NCI-H128 (cell line): Measurements from ENCODE around the gene TUBB1.

ENCODE experiments used
- DNase-seq: peaks from one replicate; lab custom pipeline; 2025; ENCODE audit not compliant: unreplicated experiment; lab: John Stamatoyannopoulos, UW

Gene TUBB1

DNA sequence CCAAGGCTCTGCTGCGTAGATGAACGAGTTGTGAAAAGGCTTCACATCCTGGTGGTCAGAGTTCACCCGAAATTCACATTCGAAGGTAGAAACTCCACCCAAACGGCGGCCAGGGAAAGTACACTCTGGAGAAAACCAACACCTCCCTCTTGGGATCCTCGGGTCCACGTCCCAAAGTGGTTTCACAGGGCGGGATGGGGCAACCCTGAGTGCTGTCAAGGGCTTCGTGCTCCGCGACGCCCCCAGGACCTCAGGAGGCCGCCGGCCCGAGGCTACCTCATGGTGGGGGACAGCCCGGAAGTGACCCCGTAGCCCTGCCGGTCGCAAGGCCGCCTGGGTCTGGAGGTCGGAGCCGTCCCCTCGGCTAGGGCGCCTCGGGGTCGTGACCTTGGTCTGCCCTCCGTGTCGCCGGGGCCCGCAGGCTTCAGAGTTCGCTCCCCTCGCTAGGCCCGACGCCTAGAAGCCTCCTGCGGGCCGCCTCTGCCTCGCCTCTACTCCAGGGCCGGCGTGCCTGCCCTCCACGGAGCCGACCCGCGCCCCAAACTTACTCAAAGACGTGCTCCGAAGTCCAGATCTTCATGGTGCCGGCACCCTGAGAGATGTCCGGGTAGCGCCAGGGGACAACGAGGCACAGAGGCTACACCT, 23.0 kb downstream of the TUBB1 start, which contains the start of gene PRELID3B:
Gene PRELID3B, minus strand, starts transcription at position 636 of the 645 bp plus-strand sequence. Its CDS starts 56 bp downstream, at position 580.
- no peak for DNase-seq

DNA sequence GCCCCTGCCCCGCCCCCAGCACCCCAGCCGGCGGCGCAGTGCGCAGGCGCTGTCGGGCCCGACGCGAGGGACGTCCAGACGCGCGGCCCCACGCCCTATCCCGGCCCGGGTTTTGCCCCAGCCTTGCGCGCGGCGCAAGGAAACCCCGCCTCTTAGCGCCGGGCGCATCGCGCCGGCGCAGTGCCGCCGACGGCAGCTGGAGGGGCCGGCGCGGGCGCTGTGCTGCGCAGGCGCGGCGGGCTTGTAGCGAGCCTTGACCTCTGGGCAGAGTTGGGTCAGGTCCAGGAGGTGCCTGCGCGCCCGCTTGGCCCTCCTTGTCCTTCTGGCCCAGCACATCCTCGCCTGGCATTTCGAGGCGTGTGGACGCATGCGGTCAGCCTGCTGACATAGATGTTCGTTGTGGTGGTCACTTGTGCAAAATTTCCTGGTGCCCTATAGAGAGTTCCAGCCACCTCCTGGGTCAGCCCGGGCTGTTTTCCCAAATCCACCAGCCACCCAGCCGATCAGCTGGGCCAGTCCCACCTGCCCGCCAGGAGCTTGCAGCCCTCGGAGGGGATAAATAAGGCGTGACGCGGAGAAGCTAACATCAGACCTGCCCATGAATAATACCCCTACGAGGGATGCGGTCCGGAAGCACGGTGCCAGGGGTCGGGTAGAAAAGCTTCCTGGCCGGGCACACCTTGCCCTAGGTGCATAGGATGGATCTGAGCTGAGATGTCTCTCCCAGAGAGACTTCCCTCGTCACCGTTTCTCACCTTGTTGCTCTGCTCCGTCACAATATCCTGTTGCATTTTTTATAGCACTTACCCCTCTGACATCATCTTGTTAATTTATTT, 23.8 kb downstream of the TUBB1 start:
- peak; percentile 81 for DNase-seq

DNA sequence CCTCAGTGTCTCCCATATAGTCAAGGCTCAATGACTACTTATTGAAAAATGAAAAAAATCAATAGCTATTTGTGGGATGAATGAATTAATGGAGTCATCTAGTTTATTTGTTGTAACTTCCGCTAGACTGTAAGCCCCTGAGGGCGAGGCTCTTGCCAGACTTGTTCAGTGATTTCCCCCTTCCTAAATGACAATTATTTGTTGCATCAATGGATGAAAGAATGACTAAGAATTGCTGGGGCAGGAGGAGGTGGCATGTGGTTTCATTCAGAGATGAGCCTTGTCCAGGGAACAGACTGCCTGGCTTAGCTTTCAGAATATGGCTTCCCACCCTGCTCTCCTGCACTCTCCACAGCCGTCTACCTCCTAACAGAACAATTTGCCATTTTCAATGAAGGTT, 24.5 kb downstream of the TUBB1 start:
- DNase-seq: no peak

DNA sequence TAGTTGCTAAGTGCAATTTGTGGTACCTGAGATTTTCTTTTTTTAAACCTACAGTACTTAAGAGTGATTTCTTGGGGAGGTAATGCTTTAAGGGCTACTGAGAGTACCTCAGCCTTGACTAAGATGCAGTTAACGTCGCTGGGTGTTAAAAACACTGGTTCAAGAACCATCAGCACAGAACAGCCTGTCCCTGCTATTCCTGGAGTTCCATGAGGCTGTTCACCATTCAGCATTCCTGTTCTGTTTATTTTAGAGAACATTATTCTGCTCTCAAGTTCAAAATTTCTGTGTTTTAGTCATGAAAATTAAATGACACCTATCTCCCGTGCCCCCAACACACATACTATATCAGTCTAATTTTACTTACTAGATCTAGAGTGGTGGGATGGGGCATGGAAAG, 25.1 kb downstream of the TUBB1 start:
- DNase-seq: no peak

DNA sequence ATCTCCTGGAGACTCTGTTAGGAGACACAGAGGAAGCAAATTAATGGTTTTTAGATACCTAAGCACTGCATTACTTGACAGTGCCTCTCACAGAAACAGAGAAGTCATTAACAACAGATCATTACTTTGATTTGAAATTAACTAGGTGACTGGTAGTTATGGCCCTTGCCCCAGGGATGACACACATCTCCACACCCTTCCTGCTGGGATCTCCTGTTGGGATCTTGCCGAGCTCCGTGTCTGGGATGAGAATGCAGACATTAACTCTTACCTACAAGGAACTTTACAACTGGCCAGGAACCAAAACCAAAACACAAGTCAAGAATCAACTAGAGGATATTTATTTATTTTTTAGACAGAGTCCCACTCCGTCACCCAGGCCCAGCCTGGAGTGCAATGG, 25.6 kb downstream of the TUBB1 start:
- no peak for DNase-seq

DNA sequence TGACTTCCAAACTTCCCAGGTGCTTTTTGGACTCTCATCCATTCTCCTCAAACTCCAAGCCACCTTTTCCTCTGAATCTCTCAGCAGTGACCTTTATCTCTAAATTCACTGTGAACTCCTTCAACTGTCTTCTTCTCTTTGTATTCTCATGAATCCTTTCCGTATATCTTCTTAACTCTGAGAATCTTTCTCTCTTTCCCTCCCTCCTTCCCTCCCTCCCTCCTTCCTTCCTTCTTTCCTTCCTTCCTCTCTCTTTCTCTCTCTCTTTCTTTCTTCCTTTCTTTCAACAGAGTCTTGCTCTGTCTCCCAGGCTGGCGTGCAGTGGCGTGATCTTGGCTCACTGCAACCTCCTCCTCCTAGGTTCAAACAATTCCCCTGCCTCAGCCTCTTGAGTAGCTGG, 27.6 kb downstream of the TUBB1 start:
- no peak for DNase-seq

DNA sequence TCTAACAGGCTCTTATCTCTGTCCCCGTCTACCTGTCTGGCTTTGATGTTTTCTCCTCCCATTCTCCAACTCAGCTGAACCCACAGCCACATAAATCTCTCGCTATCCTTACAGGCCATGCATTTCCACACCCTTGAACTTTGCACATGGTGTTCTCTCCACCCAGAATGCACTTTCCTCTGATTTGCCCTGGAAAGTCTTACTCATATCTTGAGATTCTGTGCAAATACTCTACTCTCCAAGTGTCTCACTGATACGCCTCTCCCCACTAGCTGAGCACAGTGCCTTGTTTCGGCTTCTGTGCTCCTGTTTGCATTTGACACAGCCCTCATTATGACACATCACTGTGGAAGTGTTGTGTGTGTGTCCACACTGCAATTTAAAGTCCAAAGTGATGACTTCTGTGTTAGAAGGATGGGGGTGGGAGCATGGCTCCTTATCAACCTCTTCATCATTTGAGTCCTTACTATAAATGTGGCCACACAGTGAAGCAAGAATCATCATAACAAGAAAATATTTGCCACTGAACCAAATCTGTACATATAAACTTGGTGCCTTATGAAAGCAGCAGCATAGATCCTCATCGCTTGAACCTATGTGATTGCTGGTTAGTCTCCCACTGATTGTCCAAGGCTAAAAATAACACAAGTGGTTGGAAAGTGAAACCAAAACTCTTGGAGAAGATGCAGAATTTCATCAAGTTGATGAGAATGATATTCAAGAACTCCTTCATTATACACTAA, 28.9 kb downstream of the TUBB1 start:
- no peak for DNase-seq

DNA sequence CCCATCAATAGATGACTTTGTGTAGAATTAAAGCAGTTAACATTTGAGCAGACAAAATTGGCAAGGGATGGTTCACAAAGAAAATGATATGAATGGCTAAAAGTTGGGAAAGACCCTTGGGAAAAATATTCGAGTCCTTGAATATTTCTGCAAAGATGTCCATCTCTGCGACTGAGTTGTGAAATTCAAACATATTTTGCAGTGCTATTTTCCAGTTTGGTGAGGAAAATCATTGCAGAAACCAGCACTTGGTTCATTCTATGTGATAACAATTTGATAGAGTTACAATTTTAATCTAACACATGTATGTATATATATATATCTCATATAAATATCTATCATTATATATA, 29.4 kb downstream of the TUBB1 start:
- no peak for DNase-seq

DNA sequence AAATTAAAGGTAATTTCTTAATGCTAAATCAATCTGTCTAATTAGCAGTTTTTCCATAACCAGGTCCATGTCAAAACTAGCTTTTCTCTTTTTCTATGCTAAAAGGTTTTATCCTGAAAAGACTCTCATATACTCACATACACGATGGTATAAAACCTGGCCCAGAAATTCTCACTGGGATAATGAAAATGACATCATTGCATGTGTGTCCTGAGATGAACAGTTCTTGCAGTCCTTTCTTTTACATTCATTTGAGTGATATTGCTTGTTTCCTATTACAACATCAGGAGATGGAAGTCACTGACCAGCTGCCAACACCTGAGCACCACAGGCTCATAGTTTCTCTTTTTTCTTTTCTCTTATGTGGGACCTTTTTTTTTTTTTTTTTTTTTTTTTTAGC, 31.2 kb downstream of the TUBB1 start:
- no peak for DNase-seq

DNA sequence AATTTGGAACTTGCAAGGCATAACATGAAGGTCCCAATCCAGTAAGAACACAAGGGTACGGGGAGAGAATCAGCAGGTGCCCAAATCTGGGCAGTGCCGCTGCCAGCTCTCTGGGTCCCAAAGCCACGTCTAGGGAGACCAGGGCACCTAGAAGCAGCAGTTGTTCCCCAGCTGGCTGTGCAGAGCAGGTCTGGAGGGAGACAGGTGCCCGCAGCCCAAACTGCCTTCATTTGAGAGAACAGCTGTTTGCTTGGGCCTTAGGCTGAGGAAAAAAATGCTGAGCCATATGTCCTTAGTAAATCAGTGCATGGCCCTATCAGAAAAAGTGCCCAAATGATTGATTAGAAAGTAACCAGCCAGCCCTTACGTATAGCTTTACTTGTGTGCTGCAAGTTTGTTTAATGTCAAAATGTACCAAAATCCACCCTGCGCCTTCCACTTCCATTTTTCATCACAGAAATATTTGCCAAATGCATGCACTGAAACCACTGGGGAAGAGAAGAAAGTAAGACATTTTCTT, 32.5 kb downstream of the TUBB1 start:
- DNase-seq: no peak

DNA sequence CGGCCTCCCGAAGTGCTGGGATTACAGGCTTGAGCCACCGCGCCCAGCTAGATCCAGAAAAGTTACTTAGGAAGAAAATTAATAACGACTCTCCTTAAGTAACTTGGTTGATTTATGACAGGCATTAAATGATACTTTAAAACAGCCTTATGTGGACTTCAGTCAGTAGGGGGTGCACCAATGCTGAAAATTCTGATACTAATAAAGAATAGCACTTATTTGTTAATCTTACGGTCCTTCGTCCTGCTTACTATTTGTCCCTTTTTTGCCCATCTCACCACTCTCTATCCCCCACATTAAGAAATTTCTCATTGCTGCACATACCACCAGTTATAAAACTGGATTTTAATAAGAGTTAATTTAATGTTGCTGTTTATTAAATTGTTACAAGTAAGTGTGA, 36.1 kb downstream of the TUBB1 start:
- DNase-seq: no peak

DNA sequence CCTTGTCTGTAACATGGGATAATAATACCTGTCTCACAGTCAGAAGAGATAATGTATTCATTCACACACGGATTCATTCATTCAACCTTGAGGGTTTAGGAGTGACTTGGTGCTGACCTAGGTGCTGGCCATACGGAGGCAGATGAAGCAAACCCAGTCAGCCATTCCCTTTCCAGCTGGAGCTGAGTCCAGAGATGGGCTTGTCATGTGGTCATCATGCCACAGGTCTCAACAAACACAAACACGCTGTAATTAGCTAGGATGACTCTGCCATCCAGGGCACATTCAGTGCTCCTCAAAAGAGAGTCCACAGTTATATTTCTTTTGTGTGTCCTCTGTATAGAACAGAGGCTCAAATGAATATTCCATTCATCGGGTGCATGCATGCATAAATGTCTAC, 42.9 kb downstream of the TUBB1 start:
- DNase-seq: no peak

DNA sequence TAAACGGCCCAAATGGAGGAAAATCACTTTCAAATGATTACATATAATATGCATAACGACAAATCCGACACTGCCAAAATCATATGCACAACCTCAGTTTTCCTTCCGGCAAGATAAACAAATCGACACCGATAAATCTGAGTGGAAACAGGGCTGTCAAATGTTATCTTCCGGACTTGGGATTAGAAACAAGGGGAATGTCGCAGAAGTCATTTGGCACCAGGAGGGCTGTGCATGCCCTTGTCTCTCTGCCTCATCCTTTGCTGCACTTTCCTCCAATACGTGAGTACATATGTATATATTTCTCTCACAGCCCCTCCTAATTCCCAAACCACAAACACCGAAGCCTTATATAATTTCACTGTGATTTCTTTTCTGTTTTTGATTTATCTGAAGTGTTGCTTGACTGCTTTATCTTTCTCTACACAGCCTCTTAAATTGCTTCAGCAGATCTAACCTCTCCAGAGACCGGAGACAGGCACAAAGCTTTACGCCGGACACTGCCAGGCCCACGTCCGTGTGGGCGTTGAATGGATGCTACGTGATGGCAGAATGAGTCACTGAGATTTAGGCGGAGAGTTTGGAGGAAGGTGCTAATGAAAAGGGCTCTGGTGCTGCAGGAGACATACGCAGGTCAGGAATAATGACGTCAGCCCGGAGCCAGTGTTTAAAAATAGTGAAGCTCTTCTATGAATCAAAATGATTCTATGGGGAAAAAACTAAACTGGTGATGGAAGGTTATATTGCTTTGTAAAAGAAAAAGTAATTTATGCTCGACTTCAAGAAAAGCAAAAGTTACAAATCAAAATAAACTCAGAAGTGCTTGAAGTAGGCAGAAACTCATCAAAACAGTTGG, 44.4 kb downstream of the TUBB1 start:
- DNase-seq: no peak

DNA sequence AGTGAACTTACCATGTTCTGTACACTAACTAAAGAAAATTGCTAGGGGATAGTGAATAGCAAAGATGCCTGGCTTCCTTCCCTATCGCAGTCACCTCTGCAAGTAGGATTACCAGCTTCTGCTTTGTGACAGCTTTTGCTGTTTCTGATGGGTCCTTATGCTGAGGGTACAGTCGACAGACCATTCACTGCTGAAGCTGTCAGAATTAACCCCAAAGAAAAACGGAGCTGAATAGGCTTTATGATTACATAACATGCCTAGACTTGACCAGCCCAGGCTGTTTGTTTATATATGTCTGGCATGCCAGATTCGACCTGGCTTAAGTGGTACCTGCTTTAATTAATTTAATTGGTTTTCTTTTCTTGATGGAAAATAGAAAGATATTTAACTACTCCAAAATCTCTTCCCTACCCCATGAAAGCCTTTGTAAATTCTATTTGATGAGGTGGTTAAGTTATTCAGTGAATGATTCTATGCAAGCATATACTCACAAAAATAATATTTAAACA, 45.0 kb downstream of the TUBB1 start:
- no peak for DNase-seq

DNA sequence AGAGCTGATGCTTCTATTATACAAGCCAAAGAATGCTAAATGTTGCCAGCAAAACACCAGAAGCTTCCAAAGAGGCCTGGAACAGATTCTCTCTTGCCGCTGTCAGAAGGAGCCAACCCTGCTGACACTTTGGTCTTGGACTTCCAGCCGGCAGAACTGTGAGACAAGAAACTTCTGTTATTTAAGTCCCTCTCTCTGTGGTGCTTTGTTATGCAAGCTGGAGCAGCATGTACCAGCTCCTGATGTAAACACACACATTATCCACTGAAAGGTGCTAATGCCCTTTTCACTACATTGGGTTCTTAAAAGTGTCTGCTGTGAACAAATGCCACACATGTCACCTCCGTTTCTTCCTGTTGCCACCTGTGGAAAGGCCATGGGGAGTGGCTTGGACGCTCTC, 49.3 kb downstream of the TUBB1 start:
- no peak for DNase-seq

DNA sequence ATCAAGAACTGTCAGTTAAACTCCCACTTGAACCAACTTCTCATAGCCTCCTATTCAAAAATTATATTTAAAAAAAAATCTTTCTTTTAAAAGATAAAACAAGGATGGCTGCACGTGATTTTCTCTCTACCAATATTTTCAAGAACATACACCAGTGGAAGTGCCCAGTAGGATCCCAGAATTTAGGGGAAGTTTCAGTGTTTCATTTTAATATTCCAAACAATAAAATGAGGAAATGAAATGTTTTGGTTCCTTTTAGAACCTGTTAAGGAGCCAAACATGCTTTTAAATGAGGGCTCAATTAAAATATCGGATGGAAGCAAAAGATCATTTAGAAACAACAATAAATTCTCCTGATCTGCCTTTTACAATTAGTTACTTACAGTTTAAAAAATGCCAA, 49.8 kb downstream of the TUBB1 start:
- no peak for DNase-seq

DNA sequence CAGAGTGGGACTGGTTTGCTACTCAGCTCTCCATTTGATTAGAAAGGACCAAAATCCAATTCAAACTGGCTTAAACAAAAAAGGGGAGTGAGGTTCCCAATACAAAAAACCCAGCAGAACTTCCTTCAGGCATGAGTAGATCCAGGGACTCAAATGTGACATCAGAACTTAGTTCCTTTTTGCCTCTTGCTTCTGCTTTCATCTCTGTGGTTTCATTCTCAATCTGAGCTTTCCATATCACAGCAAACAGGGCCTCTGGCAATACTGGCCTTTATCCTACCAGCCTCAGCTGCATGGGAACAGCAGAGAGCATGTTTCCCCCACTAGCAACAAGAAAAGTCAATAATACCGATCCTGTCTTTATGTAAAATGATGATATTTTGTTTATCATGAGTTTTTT, 52.0 kb downstream of the TUBB1 start:
- no peak for DNase-seq

DNA sequence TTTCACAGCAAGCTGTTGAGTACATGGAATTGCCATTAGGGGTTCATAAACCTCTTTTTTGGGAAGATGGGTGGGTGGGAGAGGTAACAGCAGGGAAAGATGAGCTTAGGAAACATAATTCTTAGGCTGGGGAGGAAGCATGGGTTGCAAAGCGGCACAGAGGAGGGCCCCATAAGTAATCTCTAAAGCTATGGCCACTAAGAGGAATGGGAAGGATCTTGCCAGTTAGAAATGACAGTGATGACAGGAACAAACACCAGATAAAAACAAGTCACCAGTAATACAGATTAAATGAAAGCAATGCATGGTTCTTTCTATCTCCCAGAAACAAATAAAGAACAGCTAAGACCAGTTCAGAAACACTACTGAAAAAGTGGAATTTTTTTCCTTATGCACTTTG, 54.4 kb downstream of the TUBB1 start:
- DNase-seq: no peak

DNA sequence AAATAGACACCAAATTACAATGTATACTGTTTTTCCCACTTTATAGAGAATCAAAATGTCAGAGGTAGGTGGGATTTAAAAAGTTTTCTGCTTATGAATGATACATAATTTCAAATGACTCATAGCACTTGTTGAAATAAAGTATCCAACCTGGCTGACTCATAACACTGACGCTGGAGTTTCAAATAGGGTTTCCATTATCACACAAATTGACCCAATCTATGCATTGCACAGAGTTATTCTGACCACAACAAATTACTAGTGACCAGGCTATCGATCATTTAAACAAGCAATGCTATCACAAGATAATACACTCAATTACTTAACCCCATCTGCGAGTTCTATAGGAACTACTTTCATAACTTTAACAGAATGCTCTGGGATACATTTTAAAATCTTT, 55.2 kb downstream of the TUBB1 start:
- no peak for DNase-seq

DNA sequence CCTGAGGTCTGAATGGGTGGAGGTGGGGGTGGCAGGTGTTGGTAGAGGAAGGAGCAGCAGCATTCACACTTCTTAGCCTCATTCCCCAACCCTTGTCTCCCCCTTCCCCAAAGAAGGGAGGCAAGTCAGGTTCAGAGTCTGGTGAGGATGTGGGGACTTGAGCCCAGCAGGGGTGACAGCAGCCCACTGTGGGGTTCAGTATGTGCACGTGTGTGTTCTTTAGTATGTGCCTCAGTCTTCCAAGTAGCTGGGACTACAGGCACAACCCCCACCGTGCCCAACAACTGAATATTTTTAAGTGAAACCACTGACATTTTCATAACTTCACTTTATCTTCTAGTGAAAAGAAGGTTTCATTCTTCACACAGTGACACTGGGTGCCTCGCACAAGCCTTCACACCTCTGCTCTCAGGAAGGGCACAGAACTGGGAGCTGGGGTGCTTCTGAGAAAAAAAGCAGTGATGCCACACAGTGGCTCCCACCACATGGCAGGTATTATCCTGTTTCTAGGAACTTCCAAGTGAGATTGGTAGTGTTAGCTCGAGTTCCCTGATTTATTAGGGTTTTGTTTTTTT, 56.8 kb downstream of the TUBB1 start:
- no peak for DNase-seq
